H1 (cell line): ENCODE data around the gene TSPOAP1. TPM values are rescaled to one million over a fixed set of nuclear protein-coding genes. Genes with fewer than 3 reads are reported as not detected.

Experiments used
- CTCF ChIA-PET: fragments of 300-600 bp; sonication (Branson Sonifier 250); formaldehyde crosslinking; loops from one replicate; lab custom pipeline; 2021; ENCODE audit not compliant: partially characterized antibody; lab: Charles Lee
- POLR2A ChIA-PET: fragments of 300-600 bp; sonication (Branson Sonifier 250); formaldehyde crosslinking; loops from one replicate; lab custom pipeline; 2021; ENCODE audit warnings: inconsistent platforms; ENCODE audit not compliant: partially characterized antibody; lab: Charles Lee
- DNase-seq, 2 experiments: peaks; one replicate each; pipeline versions ENCODE4 v3.0.0 to v3.0.0-alpha.2; 2010 to 2022; ENCODE audit warnings: low spot score in 2 of 2, low read depth in 1 of 2, mixed read lengths in 1 of 2
- FAIRE-seq: peaks from 2 replicates; lab custom pipeline; 2011; peaks lifted over from hg19 to GRCh38; lab: Jason Lieb, UNC
- H2AFZ ChIP-seq: 2 replicates; pipeline ENCODE4 v1.8.1; 2012; ENCODE audit warnings: low read length, inconsistent platforms
- H2AK5ac ChIP-seq: 2 replicates; pipeline ENCODE4 v1.6.1; 2013; ENCODE audit warnings: low read depth, low read length
- H2BK120ac ChIP-seq: replicated peaks from 2 replicates; pipeline ENCODE3; 2013; ENCODE audit warnings: low read depth, low read length, inconsistent platforms
- H2BK12ac ChIP-seq: 2 replicates; pipeline ENCODE4 v1.6.1; 2013; ENCODE audit warnings: low read depth, low read length
- H2BK15ac ChIP-seq: 2 replicates; pipeline ENCODE4 v1.6.1; 2013; ENCODE audit warnings: low read length
- H2BK20ac ChIP-seq: 2 replicates; pipeline ENCODE4 v1.6.1; 2013; ENCODE audit warnings: low read length
- H2BK5ac ChIP-seq: 2 replicates; pipeline ENCODE4 v1.6.1; 2013; ENCODE audit warnings: low read depth, low read length
- H3K14ac ChIP-seq: 2 replicates; pipeline ENCODE4 v1.6.1; 2013; ENCODE audit warnings: inconsistent platforms; ENCODE audit not compliant: insufficient read length
- H3K18ac ChIP-seq: 2 replicates; pipeline ENCODE4 v1.6.1; 2013; ENCODE audit warnings: low read length; ENCODE audit errors: extremely low read depth
- H3K23ac ChIP-seq: 2 replicates; pipeline ENCODE4 v1.6.1; 2013; ENCODE audit warnings: inconsistent platforms; ENCODE audit not compliant: insufficient read length
- H3K23me2 ChIP-seq: 2 replicates; pipeline ENCODE4 v1.6.1; 2013; ENCODE audit warnings: low read depth, low read length
- H3K27ac ChIP-seq: 2 replicates; pipeline ENCODE4 v1.6.1; 2011; ENCODE audit warnings: low read depth, low read length, inconsistent platforms
- H3K27me3 ChIP-seq, 4 experiments: replicated peaks in 1 of 4; 1 replicate in 1 of 4; 2 replicates in 3 of 4; pipeline versions ENCODE4 v1.6.1 to v1.8.1; 2011 to 2013; ENCODE audit warnings: low read length in 3 of 4, mild to moderate bottlenecking in 3 of 4, inconsistent platforms in 2 of 4, mixed read lengths in 2 of 4, moderate library complexity in 1 of 4; ENCODE audit not compliant: control insufficient read depth in 3 of 4, insufficient read depth in 3 of 4; ENCODE audit errors: extremely low read depth in 1 of 4
- H3K36me3 ChIP-seq, 4 experiments: 2 replicates each; pipeline versions ENCODE4 v1.6.1 to v1.8.1; 2011 to 2013; ENCODE audit warnings: mild to moderate bottlenecking in 4 of 4, low read length in 3 of 4, moderate library complexity in 2 of 4, control low read depth in 1 of 4, inconsistent platforms in 1 of 4; ENCODE audit not compliant: insufficient read depth in 4 of 4, control insufficient read depth in 2 of 4
- H3K4ac ChIP-seq: replicated peaks from 2 replicates; pipeline ENCODE3; 2013; ENCODE audit warnings: low read length, low read depth, mixed read lengths, inconsistent platforms; ENCODE audit not compliant: insufficient read length
- H3K4me1 ChIP-seq, 4 experiments: replicated peaks in 1 of 4; 1 replicate in 1 of 4; 2 replicates in 3 of 4; pipeline versions ENCODE4 v1.6.1 to v1.8.1; 2011 to 2013; ENCODE audit warnings: low read length in 3 of 4, inconsistent platforms in 2 of 4, mixed read lengths in 1 of 4; ENCODE audit not compliant: insufficient read depth in 4 of 4, control insufficient read depth in 3 of 4
- H3K4me2 ChIP-seq, 2 experiments: 2 replicates each; pipeline versions ENCODE4 v1.6.1 to v1.8.1; 2011 to 2013; ENCODE audit warnings: low read depth in 2 of 2, low read length in 2 of 2, control low read depth in 1 of 2, inconsistent platforms in 1 of 2, mild to moderate bottlenecking in 1 of 2; ENCODE audit not compliant: insufficient read depth in 1 of 2
- H3K4me3 ChIP-seq, 4 experiments: fragments of 200-600, 300-600 bp in 1 of 4; sonication (generic), shearing (Covaris generic), sonication (Bioruptor Twin) in 1 of 4; 2 replicates each; pipeline versions ENCODE4 v1.5.1 to v1.8.1; 2011 to 2016; ENCODE audit warnings: low read length in 4 of 4, low read depth in 3 of 4, control low read depth in 2 of 4, inconsistent platforms in 2 of 4, mild to moderate bottlenecking in 2 of 4, mixed read lengths in 1 of 4, moderate library complexity in 1 of 4; ENCODE audit not compliant: insufficient read depth in 2 of 4; ENCODE audit errors: extremely low read depth in 1 of 4
- H3K56ac ChIP-seq: replicated peaks from 2 replicates; pipeline ENCODE3; 2013; ENCODE audit warnings: low read depth, mild to moderate bottlenecking, mixed read lengths, low read length, inconsistent platforms; ENCODE audit not compliant: insufficient read length
- H3K79me1 ChIP-seq: 2 replicates; pipeline ENCODE4 v1.6.1; 2013; ENCODE audit warnings: low read depth, low read length, control low read depth
- H3K79me2 ChIP-seq, 2 experiments: 2 replicates each; pipeline versions ENCODE4 v1.6.1 to v1.8.1; 2012 to 2013; ENCODE audit warnings: low read length in 2 of 2, mild to moderate bottlenecking in 2 of 2, inconsistent platforms in 1 of 2; ENCODE audit not compliant: insufficient read depth in 2 of 2, control insufficient read depth in 1 of 2
- H3K9ac ChIP-seq, 4 experiments: replicated peaks in 1 of 4; 1 replicate in 1 of 4; 2 replicates in 3 of 4; pipeline versions ENCODE4 v1.6.1 to v1.8.1; 2011 to 2013; ENCODE audit warnings: low read depth in 3 of 4, low read length in 3 of 4, control low read depth in 2 of 4, mild to moderate bottlenecking in 2 of 4, moderate library complexity in 2 of 4, inconsistent platforms in 1 of 4; ENCODE audit errors: extremely low read depth in 1 of 4
- H3K9me3 ChIP-seq, 2 experiments: 2 replicates each; pipeline versions ENCODE4 v1.6.1 to v1.8.1; 2012 to 2013; ENCODE audit warnings: mild to moderate bottlenecking in 2 of 2, moderate library complexity in 2 of 2, control low read depth in 1 of 2, inconsistent platforms in 1 of 2, low read depth in 1 of 2, low read length in 1 of 2, mixed read lengths in 1 of 2; ENCODE audit not compliant: insufficient read depth in 2 of 2
- H4K20me1 ChIP-seq, 2 experiments: replicated peaks in 1 of 2; 2 replicates each; pipeline versions ENCODE3 to v1.8.1; 2011 to 2013; ENCODE audit warnings: inconsistent platforms in 2 of 2, low read length in 2 of 2, mild to moderate bottlenecking in 1 of 2; ENCODE audit not compliant: insufficient read depth in 2 of 2, control insufficient read depth in 1 of 2
- H4K5ac ChIP-seq: 2 replicates; pipeline ENCODE4 v1.6.1; 2013; ENCODE audit warnings: low read length, low read depth, mixed read lengths, inconsistent platforms; ENCODE audit not compliant: insufficient read length
- H4K8ac ChIP-seq: 2 replicates; pipeline ENCODE4 v1.8.0; 2013; ENCODE audit warnings: mild to moderate bottlenecking, moderate library complexity, low read length, inconsistent platforms; ENCODE audit not compliant: insufficient read depth; ENCODE audit errors: extremely low read depth
- H4K91ac ChIP-seq: replicated peaks from 2 replicates; pipeline ENCODE3; 2013; ENCODE audit warnings: low read length, mixed read lengths, inconsistent platforms; ENCODE audit not compliant: insufficient read length
- EZH2 ChIP-seq: fragments of 200-600 bp; sonication (generic); IDR thresholded peaks from 2 replicates; pipeline ENCODE4 v1.7.1; 2012; ENCODE audit warnings: low read depth, mild to moderate bottlenecking, moderate library complexity, low read length, inconsistent platforms; ENCODE audit not compliant: severe bottlenecking
- WGBS, 2 experiments: shearing (Covaris generic) in 1 of 2; methylation state at CpG; one replicate each; pipeline versions ENCODE4 v1.1.6 to v1.1.7; 2013 to 2015; ENCODE audit warnings: low lambda C conversion rate in 2 of 2, mixed read lengths in 2 of 2, inconsistent platforms in 1 of 2, low coverage in 1 of 2, missing lambda C conversion rate in 1 of 2; ENCODE audit not compliant: insufficient replicate concordance in 2 of 2, insufficient coverage in 1 of 2, insufficient read length in 1 of 2; ENCODE audit errors: extremely low coverage in 1 of 2, missing lambda C conversion rate in 1 of 2; 5-methylcytosine and 5-hydroxymethylcytosine counted together
- polyA plus RNA-seq, 7 experiments: library from polyadenylated mRNA; depleted of rRNA in 3 of 7; stranded (reverse) in 5 of 7; unstranded in 2 of 7; fragments of >200 nt in 5 of 7; fragments of 200-250 nt in 2 of 7; gene quantifications; 1 replicate in 5 of 7; 2 replicates in 1 of 7; 4 replicates in 1 of 7; pipeline versions ENCODE4 v1.2.1 to v1.2.3, GENCODE V29; 2011 to 2013; ENCODE audit warnings: missing spikeins in 2 of 7, mixed read lengths in 2 of 7
- total RNA-seq: library from RNA; stranded (reverse); fragmentation: NEBNext Ultra II Directional; extraction: Animal tissue kit (Norgen Biotek cat#: 25700); gene quantifications from 2 replicates; pipeline ENCODE4 v1.2.1, GENCODE V29; 2021
- TF ChIP-seq, protein P1 (sequence below): IDR thresholded peaks from 2 replicates; pipeline ENCODE4 v1.6.1; 2012; ENCODE audit warnings: inconsistent platforms

TSPOAP1 gene
- total and polyA plus RNA-seq, 2 of the 8 experiments (the other 6 are each of a cell fraction or from before 2014, with no cell fraction given), result 7.6 to 9.2 TPM

- no peaks in the 10 kb centered on the region for H3K79me1 ChIP-seq
- H2AFZ ChIP-seq, result no peak overlapping the region; the same call in 1 of the 2 replicates
- H4K8ac ChIP-seq, result no peak overlapping the region; the same call in 1 of the 2 replicates
- no peak overlapping the region for H3K23ac ChIP-seq
- H3K27me3 ChIP-seq, result peaks cover 0 to 1% (median 0%) of the 10 kb centered on the region in 4 experiments; a peak in 3 of 7 replicates
- no peak overlapping the region for H3K56ac ChIP-seq
- DNase-seq (no peak), FAIRE-seq (no peak)
- peak overlapping the region; percentile 51; the same call in 1 of the 2 replicates for H2BK20ac ChIP-seq
- no peak overlapping the region for H3K18ac ChIP-seq
- POLR2A ChIA-PET, result interaction anchor here (0.7 to 11.3 kb wide), 5 partner anchors 7 to 332 kb away, joined by 3 to 149 read pairs (median 32); partner anchors contain the start of genes SUPT4H1 and TSPOAP1
- peak overlapping the region; percentile 92 for H4K91ac ChIP-seq
- TF ChIP-seq, protein P1, sequence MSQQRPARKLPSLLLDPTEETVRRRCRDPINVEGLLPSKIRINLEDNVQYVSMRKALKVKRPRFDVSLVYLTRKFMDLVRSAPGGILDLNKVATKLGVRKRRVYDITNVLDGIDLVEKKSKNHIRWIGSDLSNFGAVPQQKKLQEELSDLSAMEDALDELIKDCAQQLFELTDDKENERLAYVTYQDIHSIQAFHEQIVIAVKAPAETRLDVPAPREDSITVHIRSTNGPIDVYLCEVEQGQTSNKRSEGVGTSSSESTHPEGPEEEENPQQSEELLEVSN, result 0 out of 2 replicates have a peak, but pooled peaks have one; percentile 17
- TF ChIP-seq EZH2, result no peak
- no peak overlapping the region for H2BK120ac ChIP-seq
- 0 out of 7 replicates have a peak overlapping the region, but pooled peaks of 1 of the 4 experiments have one; percentile 14 for H3K9ac ChIP-seq
- peak overlapping the region; percentile 6 for H3K4ac ChIP-seq
- H3K4me2 ChIP-seq, result peak overlapping the region in 1 of 2 experiments; percentile 54; a peak in 1 of 4 replicates
- WGBS, 2 experiments, result 91% methylated on average over 6 of the region's 6 CpGs; no CpG with 5 or more reads in 1 of the 2 experiments
- peak overlapping the region; percentile 30; the same call in 1 of the 2 replicates for H3K27ac ChIP-seq
- H2AK5ac ChIP-seq, result no peak overlapping the region
- no peaks in the 10 kb centered on the region for H3K9me3 ChIP-seq
- peak overlapping the region; percentile 85; the same call in 1 of the 2 replicates for H2BK15ac ChIP-seq
- H3K79me2 ChIP-seq, result no peaks in the 10 kb centered on the region
- H3K4me3 ChIP-seq, result no peak overlapping the region
- H4K20me1 ChIP-seq, result peaks cover 0 to 1% of the 10 kb centered on the region in 2 experiments
- no peak overlapping the region for H4K5ac ChIP-seq
- no peak overlapping the region for H3K14ac ChIP-seq
- H2BK12ac ChIP-seq, result peak overlapping the region; percentile 88; the same call in 1 of the 2 replicates
- H3K23me2 ChIP-seq, result no peaks in the 10 kb centered on the region
- H3K4me1 ChIP-seq, result peaks cover 4 to 24% (median 19%) of the 10 kb centered on the region in 4 experiments
- CTCF ChIA-PET, result interaction anchor here (0.7 to 18.5 kb wide), 7 partner anchors 10 to 77 kb away, joined by 3 to 384 read pairs (median 4); partner anchors contain the start of genes RNF43, SUPT4H1 and TSPOAP1
- H3K36me3 ChIP-seq, result peaks cover 3 to 7% (median 4%) of the 10 kb centered on the region in 4 experiments; a peak in 3 of 8 replicates
- peak overlapping the region; percentile 90; the same call in 1 of the 2 replicates for H2BK5ac ChIP-seq
These were observed 11.3 kb upstream of the TSPOAP1 start for GRCh38 chr17:58339755-58340404.
